Stomach (tissue), 9 donors: Measurements from ENCODE around the gene CDKN2AIPNL. TPM values are rescaled to one million over a fixed set of nuclear protein-coding genes. Genes with fewer than 3 reads are reported as not detected.

Experiments
- DNase-seq, 2 donors: peaks; one replicate each; pipeline versions ENCODE4 v3.0.0 to v3.0.0-alpha.2; 2013 to 2019
- H3K27ac ChIP-seq, 5 donors: fragments of 200-600 bp in 4 of 5; sonication (generic) in 4 of 5; one replicate each; pipeline ENCODE4 v1.5.1; 2013 to 2019; ENCODE audit warnings: mild to moderate bottlenecking in 1 of 5, moderate library complexity in 1 of 5
- H3K27me3 ChIP-seq, 3 donors: fragments of 200-600 bp; sonication (generic); one replicate each; pipeline ENCODE4 v1.5.1; 2017 to 2019; ENCODE audit warnings: mixed run types in 1 of 3
- H3K36me3 ChIP-seq, 4 donors: fragments of 200-600 bp; sonication (generic); 1 replicate in 3 of 4; 2 replicates in 1 of 4; pipeline ENCODE4 v1.5.1; 2016 to 2019
- H3K4me1 ChIP-seq, 4 donors: fragments of 200-600 bp; sonication (generic); one replicate each; pipeline ENCODE4 v1.5.1; 2016 to 2019
- H3K4me3 ChIP-seq, 4 donors: fragments of 200-600 bp; sonication (generic) in 3 of 4; one replicate each; pipeline ENCODE4 v1.5.1; 2016 to 2019; ENCODE audit warnings: mild to moderate bottlenecking in 1 of 4
- H3K9me3 ChIP-seq, 4 donors: fragments of 200-600 bp; sonication (generic); one replicate each; pipeline ENCODE4 v1.5.1; 2016 to 2019
- EP300 ChIP-seq: sonication (generic); formaldehyde crosslinking; IDR thresholded peaks from one replicate; pipeline ENCODE4 v1.6.1; 2017; ENCODE audit warnings: antibody characterized with exemption
- POLR2A ChIP-seq, 4 donors: fragments of 450-650 bp; IDR thresholded peaks; one replicate each; pipeline ENCODE4 v1.6.1; 2016; ENCODE audit warnings: antibody characterized with exemption in 4 of 4, control low read depth in 2 of 4, mild to moderate bottlenecking in 1 of 4, moderate library complexity in 1 of 4
- POLR2AphosphoS5 ChIP-seq, 3 donors: sonication (generic); formaldehyde crosslinking; IDR thresholded peaks; one replicate each; pipeline ENCODE4 v1.6.1; 2016; ENCODE audit warnings: antibody characterized with exemption in 3 of 3
- WGBS, 5 donors: extraction: QIAGEN DNeasy Blood & Tissue Kit in 3 of 5; methylation state at CpG; one replicate each; pipeline versions ENCODE4 v1.1.5 to v1.1.7; 2013 to 2018; 5-methylcytosine and 5-hydroxymethylcytosine counted together
- intact Hi-C: fragments of 100-400 bp; cut with DNase I; formaldehyde crosslinking; loops from one replicate; pipeline ENCODE4 v1.15.1; 2023; ENCODE audit warnings: low total_unique reads
- polyA plus RNA-seq, 3 donors: library from polyadenylated mRNA; stranded (reverse); fragments of 200-250 nt; gene quantifications; one replicate each; pipeline ENCODE4 v1.2.3, GENCODE V29; 2013
- total RNA-seq, 5 donors: library from RNA; depleted of rRNA; stranded (reverse); fragments of >200 nt; gene quantifications; one replicate each; pipeline versions ENCODE4 v1.1.0 to v1.2.3, GENCODE V29; 2014 to 2016
- TF ChIP-seq, protein P1 (sequence below), 7 experiments: fragments of 450-650 bp in 4 of 7; fragments of 200-600 bp in 3 of 7; sonication (generic) in 3 of 7; IDR thresholded peaks; one replicate each; pipeline ENCODE4 v1.5.1; 2016 to 2019; ENCODE audit warnings: antibody characterized with exemption in 7 of 7, control low read depth in 2 of 7, mild to moderate bottlenecking in 1 of 7
- donor health status: healthy with polysubstance abuse.
- donor health status: Bipolar disorder and iron deficiency.
- donor health status: healthy.

The CDKN2AIPNL gene
- total and polyA plus RNA-seq, 8 donors: 2.0 to 49.7 (median 30.3) TPM

DNA sequence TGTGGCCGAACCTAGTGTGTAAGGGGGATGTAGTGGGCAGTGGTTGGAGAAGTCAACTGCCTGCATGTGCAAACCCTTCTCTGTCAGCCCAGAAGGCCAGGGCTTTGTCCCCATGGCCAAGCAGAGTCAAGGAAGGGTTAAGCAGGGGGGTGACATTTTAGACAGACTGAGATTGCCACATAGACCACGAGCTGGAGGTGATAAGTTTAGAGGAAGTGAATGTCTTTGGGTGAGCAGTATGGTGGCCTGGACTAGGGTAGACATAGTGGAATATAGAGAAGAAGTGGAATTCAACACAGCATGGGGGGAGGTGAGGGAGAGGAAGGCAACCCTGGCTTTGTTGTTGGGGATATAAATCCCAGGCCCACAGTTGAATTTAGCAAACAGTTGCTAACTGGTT lies 38.7 kb upstream of the CDKN2AIPNL start:
- 56 to 67% (median 59%) methylated on average over 2 of the region's 2 CpGs for WGBS, 5 donors

DNA sequence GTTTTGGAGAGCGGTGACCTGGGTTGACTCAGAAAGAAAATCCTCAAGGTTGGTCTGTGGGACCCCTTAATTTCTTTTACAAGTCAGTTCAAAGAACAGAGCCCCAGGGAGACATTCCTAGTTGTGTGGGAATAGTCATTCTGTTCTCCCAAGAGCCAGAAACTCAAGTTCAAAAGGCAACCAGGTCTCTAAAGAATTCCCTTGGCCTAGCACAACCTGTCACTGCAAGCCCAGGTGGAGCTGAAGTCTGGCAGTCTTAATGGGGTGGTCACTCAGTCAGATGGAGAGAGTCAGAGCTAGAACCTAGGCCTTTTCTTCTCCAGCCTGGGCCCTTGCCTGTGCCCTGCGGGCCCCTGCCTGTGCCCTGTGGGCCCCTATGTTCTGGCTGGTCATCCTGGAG lies 37.5 kb upstream of the CDKN2AIPNL start:
- no peak for DNase-seq
- no peak for TF ChIP-seq EP300
- no peak for TF ChIP-seq POLR2A (IDR thresholded peaks at IDR 0.05)
- TF ChIP-seq, protein P1, sequence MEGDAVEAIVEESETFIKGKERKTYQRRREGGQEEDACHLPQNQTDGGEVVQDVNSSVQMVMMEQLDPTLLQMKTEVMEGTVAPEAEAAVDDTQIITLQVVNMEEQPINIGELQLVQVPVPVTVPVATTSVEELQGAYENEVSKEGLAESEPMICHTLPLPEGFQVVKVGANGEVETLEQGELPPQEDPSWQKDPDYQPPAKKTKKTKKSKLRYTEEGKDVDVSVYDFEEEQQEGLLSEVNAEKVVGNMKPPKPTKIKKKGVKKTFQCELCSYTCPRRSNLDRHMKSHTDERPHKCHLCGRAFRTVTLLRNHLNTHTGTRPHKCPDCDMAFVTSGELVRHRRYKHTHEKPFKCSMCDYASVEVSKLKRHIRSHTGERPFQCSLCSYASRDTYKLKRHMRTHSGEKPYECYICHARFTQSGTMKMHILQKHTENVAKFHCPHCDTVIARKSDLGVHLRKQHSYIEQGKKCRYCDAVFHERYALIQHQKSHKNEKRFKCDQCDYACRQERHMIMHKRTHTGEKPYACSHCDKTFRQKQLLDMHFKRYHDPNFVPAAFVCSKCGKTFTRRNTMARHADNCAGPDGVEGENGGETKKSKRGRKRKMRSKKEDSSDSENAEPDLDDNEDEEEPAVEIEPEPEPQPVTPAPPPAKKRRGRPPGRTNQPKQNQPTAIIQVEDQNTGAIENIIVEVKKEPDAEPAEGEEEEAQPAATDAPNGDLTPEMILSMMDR (IDR thresholded peaks at IDR 0.05): no peak
- TF ChIP-seq POLR2AphosphoS5 (IDR thresholded peaks at IDR 0.05): no peak
- Histone ChIP-seq H3K9me3 (no peaks in the 10 kb centered on the region), H3K4me3 (no peak overlapping the region), H3K27me3 (no peaks in the 10 kb centered on the region), H3K4me1 (peaks cover 0 to 11% (median 0%) of the 10 kb centered on the region in 4 donors), H3K27ac (no peak overlapping the region), H3K36me3 (no peaks in the 10 kb centered on the region)
- WGBS, 5 donors: 94 to 100% (median 100%) methylated on average over 1 to 2 of the region's 2 CpGs
- intact Hi-C loops: no loop called here

More for the DNA sequence above, 38.7 kb upstream of the CDKN2AIPNL start:
- DNase-seq: no peak
- H3K27ac ChIP-seq: no peak overlapping the region
- H3K4me1 ChIP-seq: peaks cover 0 to 11% (median 0%) of the 10 kb centered on the region in 4 donors
- H3K9me3 ChIP-seq: no peaks in the 10 kb centered on the region
- H3K36me3 ChIP-seq: no peaks in the 10 kb centered on the region
- no peaks in the 10 kb centered on the region for H3K27me3 ChIP-seq
- H3K4me3 ChIP-seq: no peak overlapping the region
- intact Hi-C loops: no loop called here
- TF ChIP-seq POLR2A (IDR thresholded peaks at IDR 0.05): no peak
- TF ChIP-seq, protein P1 (IDR thresholded peaks at IDR 0.05): no peak
- TF ChIP-seq POLR2AphosphoS5 (IDR thresholded peaks at IDR 0.05): no peak
- no peak for TF ChIP-seq EP300

DNA sequence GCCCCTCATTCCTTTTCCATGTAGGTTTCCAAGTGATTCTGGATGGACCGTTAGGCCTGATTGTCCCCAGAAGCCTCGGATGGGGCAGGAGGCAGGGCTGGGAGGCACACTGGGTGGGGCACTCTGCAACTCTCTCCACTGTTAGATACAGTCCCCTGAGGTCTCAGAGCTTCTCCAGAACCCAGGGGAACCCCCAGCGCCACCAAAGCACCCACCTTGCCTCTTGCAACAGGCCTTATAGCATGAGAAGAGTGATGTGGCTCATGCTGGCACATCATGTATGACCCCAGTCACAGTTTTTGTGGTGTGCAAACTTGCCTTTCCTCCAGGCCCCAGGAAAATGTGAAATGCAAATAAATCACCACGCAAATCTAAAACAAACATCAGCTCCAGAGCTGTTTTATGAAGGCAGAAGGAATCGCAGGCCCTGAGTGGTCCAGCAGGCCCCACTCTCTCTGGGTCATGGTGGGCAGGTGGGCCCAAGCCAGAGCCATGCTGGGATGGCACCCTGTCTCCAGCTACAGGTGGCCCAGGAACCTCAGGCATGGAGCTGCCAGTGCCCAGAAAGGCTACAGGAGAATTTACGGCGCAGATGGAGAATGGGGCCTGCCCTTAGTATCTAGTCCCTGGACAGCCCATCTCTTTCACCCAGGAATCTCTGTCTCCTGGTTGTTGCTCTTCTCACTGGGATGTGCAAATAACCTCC lies 36.3 kb upstream of the CDKN2AIPNL start:
- Histone ChIP-seq H3K27me3 (no peaks in the 10 kb centered on the region), H3K4me3 (no peak overlapping the region), H3K36me3 (no peaks in the 10 kb centered on the region), H3K4me1 (peaks cover 0 to 11% (median 0%) of the 10 kb centered on the region in 4 donors), H3K27ac (no peak overlapping the region), H3K9me3 (no peaks in the 10 kb centered on the region)
- TF ChIP-seq EP300: no peak
- no peak for TF ChIP-seq POLR2A (IDR thresholded peaks at IDR 0.05)
- no peak for TF ChIP-seq POLR2AphosphoS5 (IDR thresholded peaks at IDR 0.05)
- TF ChIP-seq, protein P1 (IDR thresholded peaks at IDR 0.05): no peak
- no peak for DNase-seq
- 58 to 73% (median 61%) methylated on average over 7 of the region's 7 CpGs for WGBS, 5 donors
- intact Hi-C loops: no loop called here

DNA sequence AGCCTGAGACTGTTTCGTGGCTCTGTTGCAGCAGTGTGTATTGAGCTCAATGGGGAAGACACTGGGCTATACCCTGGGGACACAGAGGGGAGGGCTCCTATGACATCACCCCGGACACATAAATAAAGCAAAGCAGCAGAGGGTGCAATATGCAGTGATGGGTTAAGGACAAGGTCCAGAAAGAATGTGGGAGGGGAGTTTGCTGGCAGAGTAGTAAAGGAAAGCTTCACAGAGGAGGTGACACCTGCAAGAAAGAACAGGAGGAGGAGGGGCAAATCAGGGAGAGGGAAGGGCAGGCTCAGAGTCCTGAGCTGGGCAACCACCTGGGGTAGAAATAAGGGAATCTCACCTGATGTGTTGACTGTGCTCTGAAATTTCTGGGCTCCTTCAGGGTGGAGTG lies 35.3 kb upstream of the CDKN2AIPNL start:
- Histone ChIP-seq H3K4me3 (no peak overlapping the region), H3K27ac (no peak overlapping the region), H3K4me1 (peaks cover 0 to 4% (median 0%) of the 10 kb centered on the region in 4 donors), H3K36me3 (no peaks in the 10 kb centered on the region), H3K27me3 (no peaks in the 10 kb centered on the region), H3K9me3 (no peaks in the 10 kb centered on the region)
- WGBS, 5 donors: 60 to 77% (median 69%) methylated on average over 2 of the region's 2 CpGs
- intact Hi-C loops: no loop called here
- no peak for TF ChIP-seq POLR2A (IDR thresholded peaks at IDR 0.05)
- TF ChIP-seq, protein P1 (IDR thresholded peaks at IDR 0.05): no peak
- TF ChIP-seq POLR2AphosphoS5 (IDR thresholded peaks at IDR 0.05): no peak
- no peak for TF ChIP-seq EP300
- DNase-seq: no peak
